DMS153 (cell line): Measurements from ENCODE around the gene SIRT5.

Source experiments
- DNase-seq: peaks from one replicate; lab custom pipeline; 2025; lab: John Stamatoyannopoulos, UW

SIRT5 gene

GRCh38 chr6:13635948-13636658 lies 61.7 kb downstream of the SIRT5 start:
- no peak for DNase-seq

DNA sequence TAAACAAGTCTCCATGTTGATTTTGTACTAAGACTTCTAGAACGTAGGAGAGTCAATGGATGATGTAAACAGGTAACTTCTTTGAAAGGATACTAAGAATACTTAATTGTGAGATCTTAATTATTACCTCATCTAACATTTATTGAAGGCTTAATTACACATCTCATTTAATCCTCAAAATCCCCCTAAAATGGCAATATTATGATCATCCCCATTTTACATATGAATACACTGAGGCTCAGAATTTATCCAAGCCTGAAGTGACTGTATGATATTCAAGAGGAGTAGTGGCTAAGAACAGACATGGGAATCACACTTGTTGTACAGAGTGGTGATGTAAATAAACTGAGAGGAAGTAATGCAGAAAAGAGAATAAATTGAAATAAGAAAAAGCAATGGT lies 63.6 kb downstream of the SIRT5 start:
- no peak for DNase-seq

DNA sequence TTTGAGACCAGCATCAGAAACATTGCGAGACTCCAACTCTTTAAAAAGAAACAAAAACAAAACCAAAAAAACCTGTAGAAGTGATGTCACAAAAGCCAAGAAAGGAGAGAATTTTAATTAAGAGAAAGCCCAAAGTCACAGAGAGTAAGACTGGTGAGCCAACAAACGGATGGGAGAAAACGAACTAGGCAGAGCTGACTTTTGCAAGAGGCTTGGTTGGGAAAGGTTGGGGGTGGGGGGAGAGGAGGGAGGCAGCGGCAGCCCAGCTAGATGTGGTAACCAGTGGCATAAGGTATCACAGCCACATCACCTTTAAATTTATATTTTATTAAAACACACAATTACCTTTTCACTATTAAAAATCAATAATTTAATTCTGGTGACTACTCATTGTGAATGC lies 64.2 kb downstream of the SIRT5 start:
- DNase-seq = no peak

DNA sequence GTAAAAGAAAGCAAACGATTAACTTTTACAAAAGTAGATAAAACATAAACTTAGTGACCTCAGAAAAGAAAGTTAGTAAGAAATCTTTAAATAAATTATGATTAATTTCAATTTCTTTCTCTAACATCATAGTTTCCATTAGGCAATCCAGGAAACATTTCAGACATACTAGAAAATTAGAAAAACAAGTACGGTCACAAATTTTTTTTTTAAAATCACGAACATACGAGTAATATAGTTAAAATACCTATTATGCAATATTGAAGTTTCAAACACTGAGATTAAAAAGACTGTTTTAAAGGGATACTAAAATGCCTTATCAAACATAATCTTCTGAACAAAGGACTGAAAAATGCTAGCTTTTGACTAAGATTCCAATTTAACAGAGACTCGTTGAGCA lies 66.9 kb downstream of the SIRT5 start:
- DNase-seq = no peak

DNA sequence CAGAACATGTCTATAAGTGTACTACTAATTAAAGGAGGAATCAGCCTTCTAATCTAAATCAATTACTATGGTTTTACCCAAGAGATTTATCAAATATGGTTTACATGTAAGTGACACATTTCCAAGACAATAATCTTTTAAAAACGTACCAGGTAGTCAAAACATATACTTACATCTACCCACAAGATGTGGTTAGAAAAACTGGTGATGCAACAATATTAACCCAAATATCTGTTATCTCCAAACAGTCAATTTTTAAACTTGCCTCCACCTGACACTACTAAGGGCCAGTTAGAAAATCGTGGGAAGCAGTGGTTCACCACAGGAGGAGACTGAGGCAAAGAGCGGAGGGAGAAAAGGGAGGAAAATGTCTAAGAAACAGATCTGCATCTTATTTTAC lies 68.7 kb downstream of the SIRT5 start:
- no peak for DNase-seq

- DNase-seq = no peak
Observed at GRCh38 chr6:13648850-13649249, 74.4 kb downstream of the SIRT5 start.

DNA sequence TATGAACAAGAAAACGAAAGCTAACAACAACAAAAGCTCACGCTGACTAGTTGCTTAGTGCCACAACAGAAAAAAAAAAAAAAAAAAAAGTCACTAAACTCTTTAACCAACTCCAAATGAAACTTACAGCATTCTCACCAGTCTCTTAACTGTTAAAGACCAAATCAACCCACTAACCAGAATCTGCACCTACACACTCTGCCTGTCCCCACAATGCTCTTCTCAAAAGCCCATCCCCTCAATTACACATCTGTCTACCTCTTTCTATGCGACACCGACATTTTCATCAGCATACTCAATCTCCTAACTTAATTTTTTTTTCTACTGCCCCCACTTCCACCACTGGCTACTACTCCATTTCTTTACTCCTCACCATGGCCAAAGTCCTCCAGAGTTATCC lies 75.0 kb downstream of the SIRT5 start:
- no peak for DNase-seq

DNA sequence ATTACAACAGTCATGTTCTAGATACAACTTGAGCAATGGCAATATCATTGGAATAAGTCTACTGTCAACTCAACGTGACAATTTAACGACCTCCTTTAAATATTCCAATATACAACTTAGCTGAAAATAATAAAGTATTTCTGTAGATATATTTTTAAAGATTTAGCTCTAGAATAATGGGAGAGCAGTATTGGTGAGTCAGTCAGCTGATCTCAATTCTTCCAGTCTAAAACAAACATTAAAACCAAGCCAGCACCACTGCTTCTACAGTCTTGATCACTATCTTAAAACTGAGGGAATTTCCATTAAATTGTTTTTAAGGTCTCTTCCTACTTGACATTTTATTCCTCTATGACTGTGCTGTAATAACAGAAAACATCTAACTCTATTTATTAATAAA lies 78.9 kb downstream of the SIRT5 start:
- DNase-seq = no peak

DNA sequence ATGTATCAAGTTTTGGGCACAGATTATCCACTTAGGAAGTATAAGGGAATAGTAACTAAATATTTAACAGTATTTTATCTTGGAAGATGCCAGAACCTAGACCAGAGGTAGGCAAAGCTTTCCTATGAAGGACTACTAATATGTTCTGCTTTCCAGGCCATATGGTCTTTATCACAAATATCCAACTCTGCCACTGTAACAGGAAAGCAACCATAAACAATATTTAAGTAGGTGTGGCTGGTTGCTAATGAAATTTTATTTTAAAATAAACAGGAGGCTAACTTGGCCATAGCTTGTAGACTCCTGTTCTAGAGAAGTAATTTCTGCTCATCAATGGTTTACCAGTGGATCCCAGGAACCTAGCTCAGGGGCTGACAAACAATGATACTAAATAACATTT lies 80.1 kb downstream of the SIRT5 start:
- DNase-seq = no peak

DNA sequence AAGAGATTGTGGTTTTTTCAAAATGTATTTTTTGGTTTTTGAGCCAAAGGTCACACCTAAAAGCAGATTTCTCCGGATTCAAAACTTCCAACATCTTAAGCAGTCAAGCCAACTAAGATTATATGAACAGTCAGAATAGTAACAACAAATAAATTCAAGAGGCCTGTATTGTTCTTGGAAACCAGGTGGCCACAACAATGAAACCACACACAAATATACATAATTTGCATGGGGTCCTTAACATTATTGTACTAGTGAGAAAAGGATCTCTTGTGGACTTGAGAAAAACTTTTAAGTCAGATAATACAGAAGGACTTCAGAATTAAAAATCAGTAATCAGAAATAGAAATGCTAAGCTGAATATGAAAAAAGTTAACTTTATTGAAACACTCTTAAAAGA lies 81.3 kb downstream of the SIRT5 start:
- no peak for DNase-seq

- DNase-seq = no peak
Observed at GRCh38 chr6:13660273-13660672, 85.9 kb downstream of the SIRT5 start.

- DNase-seq = no peak
Observed at GRCh38 chr6:13660893-13661292, 86.5 kb downstream of the SIRT5 start.

DNA sequence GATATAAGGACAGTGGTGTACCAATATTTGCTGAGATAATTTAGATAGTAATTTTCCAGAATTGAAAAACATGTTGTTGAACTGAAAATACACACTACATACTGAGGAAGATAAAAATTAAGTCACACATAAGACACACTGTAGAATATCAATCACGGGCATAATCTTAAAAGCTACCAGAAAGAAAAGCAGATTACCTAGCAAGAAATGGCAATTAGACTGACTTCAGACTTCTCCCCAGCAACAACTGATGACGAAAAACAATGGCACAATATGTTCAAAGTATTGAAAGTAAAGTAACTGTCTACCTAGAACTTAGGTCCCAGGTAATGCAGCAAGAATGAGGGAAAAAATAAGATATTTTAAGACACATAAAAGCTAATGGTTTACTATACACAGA lies 87.2 kb downstream of the SIRT5 start:
- no peak for DNase-seq

- DNase-seq = no peak
Observed at GRCh38 chr6:13662651-13663334, 88.4 kb downstream of the SIRT5 start.

GRCh38 chr6:13663986-13664385 lies 89.6 kb downstream of the SIRT5 start:
- no peak for DNase-seq
